ENCODE measurements around the gene DNAJC21.
A peak's percentile ranks its signal among the peaks of the same experiment; 100 is the strongest.

Gene DNAJC21

GRCh38 chr5:34923694-34924461 is 5.5 kb upstream of the DNAJC21 start:
- peaks cover 16% of the 10 kb centered on the region for H3K4me1 ChIP-seq (ENCODE audit: insufficient read depth, low read length, poor library complexity, severe bottlenecking)
- TF ChIP-seq, protein P1, sequence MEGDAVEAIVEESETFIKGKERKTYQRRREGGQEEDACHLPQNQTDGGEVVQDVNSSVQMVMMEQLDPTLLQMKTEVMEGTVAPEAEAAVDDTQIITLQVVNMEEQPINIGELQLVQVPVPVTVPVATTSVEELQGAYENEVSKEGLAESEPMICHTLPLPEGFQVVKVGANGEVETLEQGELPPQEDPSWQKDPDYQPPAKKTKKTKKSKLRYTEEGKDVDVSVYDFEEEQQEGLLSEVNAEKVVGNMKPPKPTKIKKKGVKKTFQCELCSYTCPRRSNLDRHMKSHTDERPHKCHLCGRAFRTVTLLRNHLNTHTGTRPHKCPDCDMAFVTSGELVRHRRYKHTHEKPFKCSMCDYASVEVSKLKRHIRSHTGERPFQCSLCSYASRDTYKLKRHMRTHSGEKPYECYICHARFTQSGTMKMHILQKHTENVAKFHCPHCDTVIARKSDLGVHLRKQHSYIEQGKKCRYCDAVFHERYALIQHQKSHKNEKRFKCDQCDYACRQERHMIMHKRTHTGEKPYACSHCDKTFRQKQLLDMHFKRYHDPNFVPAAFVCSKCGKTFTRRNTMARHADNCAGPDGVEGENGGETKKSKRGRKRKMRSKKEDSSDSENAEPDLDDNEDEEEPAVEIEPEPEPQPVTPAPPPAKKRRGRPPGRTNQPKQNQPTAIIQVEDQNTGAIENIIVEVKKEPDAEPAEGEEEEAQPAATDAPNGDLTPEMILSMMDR (conservative IDR thresholded peaks at IDR 0.05; ENCODE audit: low read length): no peak
- no peak for TF ChIP-seq EZH2phosphoT487 (IDR thresholded peaks at IDR 0.05; ENCODE audit: borderline replicate concordance)
- peaks cover 28% of the 10 kb centered on the region for H4K20me1 ChIP-seq (ENCODE audit: insufficient read depth, low read length, poor library complexity, severe bottlenecking)
- H3K9me3 ChIP-seq (ENCODE audit: insufficient read depth, low read depth, low read length): no peaks in the 10 kb centered on the region
- H3F3A ChIP-seq (ENCODE audit: low read depth): peaks cover 9% of the 10 kb centered on the region
- peaks cover 45% of the 10 kb centered on the region for H3K79me2 ChIP-seq (ENCODE audit: insufficient read depth, low read length)
- H3K4me2 ChIP-seq (ENCODE audit: low read depth, low read length, poor library complexity, severe bottlenecking): peak overlapping the region; percentile 9
- H3K4me3 ChIP-seq (ENCODE audit: low read length, poor library complexity, severe bottlenecking): no peak overlapping the region
- H2AFZ ChIP-seq (ENCODE audit: low read length): no peak overlapping the region
- peaks cover 70% of the 10 kb centered on the region for H3K36me3 ChIP-seq (ENCODE audit: insufficient read depth, low read length)
- no peaks in the 10 kb centered on the region for H3K27me3 ChIP-seq (ENCODE audit: insufficient read depth, low read length, poor library complexity, severe bottlenecking)
- H3K9me2 ChIP-seq (replicated peaks; ENCODE audit: low read depth, low read length): no peaks in the 10 kb centered on the region
- H3K9ac ChIP-seq (ENCODE audit: low read depth, low read length, poor library complexity, severe bottlenecking): no peak overlapping the region

DNA sequence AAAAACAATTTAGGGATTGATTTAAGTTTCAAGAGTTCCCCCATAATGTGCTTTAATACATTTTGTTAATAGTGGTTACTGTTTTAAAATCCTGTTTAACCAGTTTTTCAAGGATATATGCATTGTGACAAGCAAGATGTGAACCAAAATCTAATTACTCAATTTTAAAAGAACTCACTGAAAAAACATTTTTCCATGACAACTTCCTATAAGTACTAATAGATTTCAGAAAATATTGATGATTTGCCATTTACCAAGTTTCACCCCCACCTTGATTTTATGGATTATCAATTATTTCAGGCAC is 4.9 kb upstream of the DNAJC21 start:
- no peaks in the 10 kb centered on the region for H3K9me2 ChIP-seq (replicated peaks; ENCODE audit: low read depth, low read length)
- no peak overlapping the region for H3K4me2 ChIP-seq (ENCODE audit: low read depth, low read length, poor library complexity, severe bottlenecking)
- H2AFZ ChIP-seq (ENCODE audit: low read length): no peak overlapping the region
- H3K9ac ChIP-seq (ENCODE audit: low read depth, low read length, poor library complexity, severe bottlenecking): no peak overlapping the region
- H4K20me1 ChIP-seq (ENCODE audit: insufficient read depth, low read length, poor library complexity, severe bottlenecking): peaks cover 22% of the 10 kb centered on the region
- no peak overlapping the region for H3K4me3 ChIP-seq (ENCODE audit: low read length, poor library complexity, severe bottlenecking)
- peaks cover 69% of the 10 kb centered on the region for H3K36me3 ChIP-seq (ENCODE audit: insufficient read depth, low read length)
- H3K27me3 ChIP-seq (ENCODE audit: insufficient read depth, low read length, poor library complexity, severe bottlenecking): no peaks in the 10 kb centered on the region
- H3K9me3 ChIP-seq (ENCODE audit: insufficient read depth, low read depth, low read length): no peaks in the 10 kb centered on the region
- TF ChIP-seq, protein P1 (conservative IDR thresholded peaks at IDR 0.05; ENCODE audit: low read length): no peak
- no peak for TF ChIP-seq EZH2phosphoT487 (IDR thresholded peaks at IDR 0.05; ENCODE audit: borderline replicate concordance)
- H3F3A ChIP-seq (ENCODE audit: low read depth): peaks cover 9% of the 10 kb centered on the region
- H3K4me1 ChIP-seq (ENCODE audit: insufficient read depth, low read length, poor library complexity, severe bottlenecking): peaks cover 14% of the 10 kb centered on the region
- H3K79me2 ChIP-seq (ENCODE audit: insufficient read depth, low read length): peaks cover 40% of the 10 kb centered on the region

- Histone ChIP-seq H2AFZ (ENCODE audit: low read length) (no peak overlapping the region), H3K9ac (ENCODE audit: low read depth, low read length, poor library complexity, severe bottlenecking) (no peak overlapping the region), H3K9me3 (ENCODE audit: insufficient read depth, low read depth, low read length) (no peaks in the 10 kb centered on the region), H3F3A (ENCODE audit: low read depth) (peaks cover 9% of the 10 kb centered on the region), H3K4me1 (ENCODE audit: insufficient read depth, low read length, poor library complexity, severe bottlenecking) (peaks cover 13% of the 10 kb centered on the region), H3K27me3 (ENCODE audit: insufficient read depth, low read length, poor library complexity, severe bottlenecking) (no peaks in the 10 kb centered on the region), H3K36me3 (ENCODE audit: insufficient read depth, low read length) (peaks cover 50% of the 10 kb centered on the region), H4K20me1 (ENCODE audit: insufficient read depth, low read length, poor library complexity, severe bottlenecking) (peaks cover 28% of the 10 kb centered on the region), H3K79me2 (ENCODE audit: insufficient read depth, low read length) (peaks cover 36% of the 10 kb centered on the region), H3K4me2 (ENCODE audit: low read depth, low read length, poor library complexity, severe bottlenecking) (no peak overlapping the region), H3K4me3 (ENCODE audit: low read length, poor library complexity, severe bottlenecking) (no peak overlapping the region), H3K9me2 (replicated peaks; ENCODE audit: low read depth, low read length) (no peaks in the 10 kb centered on the region)
- no peak for TF ChIP-seq EZH2phosphoT487 (IDR thresholded peaks at IDR 0.05; ENCODE audit: borderline replicate concordance)
Observed at GRCh38 chr5:34926318-34926888, 3.0 kb upstream of the DNAJC21 start.

Measured in Loucy (cell line).